ENCODE results near the gene WDR72. TPM values are rescaled to one million over a fixed set of nuclear protein-coding genes. Genes with fewer than 3 reads are reported as not detected.

WDR72 gene
- total and polyA plus RNA-seq, 2 of the 13 experiments (the other 11 are each of a cell fraction or from before 2014, with no cell fraction given), result 0.21 to 0.60 TPM

- TF ChIP-seq ZNF644 (CRISPR knock-in tag; IDR thresholded peaks at IDR 0.05; ENCODE audit: low read depth) (peak; percentile 42; the same call in 1 of the 2 replicates), ZNF44 (CRISPR knock-in tag; IDR thresholded peaks at IDR 0.05) (no peak), CEBPG (CRISPR knock-in tag; IDR thresholded peaks at IDR 0.05) (peak; percentile 91), SMC3 (IDR thresholded peaks at IDR 0.05; ENCODE audit: low read length) (peak; percentile 46), CTCF (CRISPR knock-in tag; IDR thresholded peaks at IDR 0.05) (peak; percentile 62), STAG1 (CRISPR knock-in tag; IDR thresholded peaks at IDR 0.05) (peak; percentile 55)
Measured at GRCh38 chr15:53586799-53587198, 172.7 kb downstream of the WDR72 start (continued).

- 10% methylated on average over 1 of the region's 1 CpG for WGBS (ENCODE audit: low lambda C conversion rate)
- ATAC-seq (no peak), DNase-seq (ENCODE audit: low spot score) (no peak), FAIRE-seq (no peak)
- H3K36me3 ChIP-seq (replicated peaks in 1 of 2; ENCODE audit: control insufficient read depth in 1 of 2, insufficient read depth in 2 of 2, low read length in 2 of 2), result no peaks in the 10 kb centered on the region
- ChIA-PET CTCF (ENCODE audit: low intra/inter-chr PET ratio, low total read pairs) (no interaction called here), POLR2A (no interaction called here)
- H3K27me3 ChIP-seq (ENCODE audit: control insufficient read depth in 1 of 2, insufficient read depth in 2 of 2, low read length in 2 of 2), result no peaks in the 10 kb centered on the region; a peak in 1 of 5 replicates
- no peak overlapping the region for H3K4me2 ChIP-seq (ENCODE audit: low read depth, low read length)
- no peak overlapping the region for H2AFZ ChIP-seq (ENCODE audit: low read length)
- H3K4me1 ChIP-seq (ENCODE audit: insufficient read depth, low read length), result peaks cover 18% of the 10 kb centered on the region
- in situ Hi-C loops (cut with HindIII; ENCODE audit: extremely low pct_ligation_motif_present, low pct_unique_long_range_greater_than_20kb), result no loop called here
- H3K27ac ChIP-seq (ENCODE audit: extremely low read length, insufficient read depth, low read length), result no peak overlapping the region
- H4K20me1 ChIP-seq (ENCODE audit: insufficient read depth, low read length), result no peaks in the 10 kb centered on the region
- H3K4me3 ChIP-seq (replicated peaks in 1 of 3; ENCODE audit: insufficient read depth in 1 of 3, low read depth in 2 of 3, low read length in 3 of 3), result no peak overlapping the region
- H3K9me3 ChIP-seq (ENCODE audit: low read length), result no peaks in the 10 kb centered on the region; the same call in 1 of the 2 replicates
- TF ChIP-seq ZNF253 (CRISPR knock-in tag; IDR thresholded peaks at IDR 0.05; ENCODE audit: borderline replicate concordance) (no peak), ZNF430 (CRISPR knock-in tag; IDR thresholded peaks at IDR 0.05) (no peak), ZNF367 (CRISPR knock-in tag; IDR thresholded peaks at IDR 0.05; ENCODE audit: borderline replicate concordance) (no peak), DMAP1 (CRISPR knock-in tag; IDR thresholded peaks at IDR 0.05) (no peak), TCF7 (IDR thresholded peaks at IDR 0.05; ENCODE audit: low read depth) (no peak), SNAPC4 (CRISPR knock-in tag; IDR thresholded peaks at IDR 0.05) (no peak), PHF8 (CRISPR knock-in tag; IDR thresholded peaks at IDR 0.05) (no peak), CEBPB (IDR thresholded peaks at IDR 0.05; ENCODE audit: borderline replicate concordance, low read depth, low read length) (peak; percentile 53; the same call in 1 of the 2 replicates), ATF2 (CRISPR knock-in tag; IDR thresholded peaks at IDR 0.05) (no peak)
- intact Hi-C loops (cut with micrococcal nuclease; ENCODE audit: unreplicated experiment), result loop anchor here (10.0 kb wide), 2 partner anchors 197 to 387 kb away; no protein-coding TSS in a partner anchor
- H3K9ac ChIP-seq (ENCODE audit: insufficient read depth, low read depth, low read length), result no peak overlapping the region
- BruUV-seq (replicated peaks), result no TSS peak
- no peaks in the 10 kb centered on the region for H3K79me2 ChIP-seq (ENCODE audit: insufficient read depth, low read length)
Measured at GRCh38 chr15:53581513-53581912, 177.9 kb downstream of the WDR72 start.

Data from HepG2 (cell line).